ENCODE data around the gene TSBP1.
A peak's percentile ranks its signal among the peaks of the same experiment; 100 is the strongest.
"Not testable (repeated sequence)": the region's sequence is repeated elsewhere in the genome, so short reads cannot be mapped to it uniquely, and the experiment has no call there.

Gene TSBP1

GRCh38 chr6:32371229-32371628 lies 474 bp downstream of the TSBP1 start:
- no peak for DNase-seq

DNA sequence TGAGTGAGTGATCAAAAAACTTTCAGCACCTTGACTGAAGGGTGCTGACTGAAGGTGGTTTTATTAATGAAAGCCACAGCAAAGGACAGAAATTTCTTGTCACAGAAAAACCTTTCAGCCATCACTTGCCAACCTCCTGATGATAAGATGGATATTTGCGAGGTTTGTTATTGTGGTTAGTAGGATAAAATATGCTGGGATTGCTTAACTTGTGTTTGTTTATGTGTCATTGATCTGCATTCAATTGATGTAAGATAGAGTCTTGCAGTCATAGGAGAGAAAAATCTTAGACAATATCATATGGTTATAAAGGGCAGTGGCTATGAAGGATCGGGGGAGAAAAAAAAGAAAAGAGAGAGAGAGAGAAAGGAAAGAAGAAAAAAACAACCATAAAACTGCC lies 1.2 kb downstream of the TSBP1 start:
- no peak for DNase-seq

GRCh38 chr6:32369660-32370059 lies 2.0 kb downstream of the TSBP1 start:
- DNase-seq = no peak

DNA sequence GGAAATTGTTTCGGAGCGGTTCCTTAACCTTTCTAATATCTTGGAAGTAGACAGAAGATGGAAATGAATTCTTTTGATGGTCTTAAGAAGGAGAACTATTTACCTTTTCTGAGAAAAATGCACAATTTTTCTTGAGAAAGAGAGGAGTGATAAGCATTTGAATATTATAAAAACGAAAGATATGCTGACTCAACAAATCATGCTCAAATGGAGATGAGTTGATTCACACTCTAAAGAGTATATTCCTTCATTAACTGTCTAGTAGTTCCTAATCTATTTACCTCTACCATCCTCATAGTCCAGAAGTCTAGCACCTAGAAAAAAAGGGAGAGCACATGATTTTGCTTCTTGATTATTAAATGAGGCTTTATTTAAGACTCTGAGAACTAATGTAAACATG lies 4.1 kb downstream of the TSBP1 start:
- no peak for DNase-seq

GRCh38 chr6:32359225-32359624 lies 12.5 kb downstream of the TSBP1 start:
- not testable (repeated sequence) for DNase-seq

GRCh38 chr6:32358548-32358947 lies 13.2 kb downstream of the TSBP1 start:
- not testable (repeated sequence) for DNase-seq

- DNase-seq = no peak
These were observed 16.7 kb downstream of the TSBP1 start for GRCh38 chr6:32355018-32355417.

- no peak for DNase-seq
These were observed 18.4 kb downstream of the TSBP1 start for GRCh38 chr6:32353348-32353747.

GRCh38 chr6:32340242-32340641 lies 31.5 kb downstream of the TSBP1 start:
- DNase-seq = no peak

DNA sequence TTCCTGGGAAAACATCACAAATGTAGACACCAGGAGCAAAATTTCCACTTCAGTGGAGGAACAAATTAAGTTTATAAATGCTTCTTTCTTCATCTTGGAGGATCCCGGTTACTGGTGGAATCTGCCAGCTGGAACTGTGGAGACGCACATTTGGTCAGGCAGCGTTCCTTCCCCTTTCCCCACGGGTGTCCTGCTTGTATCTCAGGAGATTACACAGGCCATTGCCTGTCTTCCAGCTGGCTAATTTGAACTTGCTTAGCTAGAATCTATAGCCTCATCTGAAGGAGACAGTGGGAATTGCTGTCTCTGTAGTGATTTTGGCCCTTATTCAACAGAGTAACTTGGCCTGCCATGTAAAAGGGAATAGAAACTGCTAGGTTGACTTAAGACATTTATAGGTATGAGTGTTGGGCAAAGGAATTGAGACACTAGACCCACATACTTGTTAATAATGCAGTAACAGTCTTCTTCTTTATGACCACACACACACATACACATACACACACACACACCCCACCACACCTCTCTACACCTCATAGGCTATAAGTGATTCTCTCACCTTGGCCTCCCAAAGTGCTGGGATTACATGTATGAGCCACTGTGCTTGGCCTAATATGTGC lies 34.4 kb downstream of the TSBP1 start:
- no peak for DNase-seq

GRCh38 chr6:32332433-32332832 lies 39.3 kb downstream of the TSBP1 start:
- DNase-seq = no peak

GRCh38 chr6:32329141-32329540 lies 42.6 kb downstream of the TSBP1 start:
- DNase-seq = no peak

GRCh38 chr6:32327103-32327502 lies 44.6 kb downstream of the TSBP1 start:
- DNase-seq = peak; percentile 51

DNA sequence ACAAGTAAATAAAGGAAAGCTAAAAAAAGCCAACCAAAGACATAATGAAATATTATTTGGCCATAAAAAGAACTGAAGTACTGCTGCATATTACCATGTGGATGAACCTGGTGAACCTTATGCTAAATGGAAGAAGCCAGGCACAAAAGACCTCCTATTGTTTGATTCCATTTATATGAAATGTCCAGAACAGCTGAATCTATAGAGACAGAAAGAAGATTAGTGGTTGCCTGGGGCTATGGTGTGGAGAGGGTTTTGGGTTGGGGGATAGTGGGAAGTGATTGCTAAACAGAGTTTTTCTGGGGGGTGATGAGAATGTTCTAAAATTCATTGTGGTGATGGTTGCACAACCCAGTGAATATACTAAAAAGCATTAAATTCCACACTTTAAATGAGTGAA lies 53.2 kb downstream of the TSBP1 start:
- DNase-seq = peak; percentile 12

GRCh38 chr6:32317541-32317940 lies 54.2 kb downstream of the TSBP1 start:
- DNase-seq = peak; percentile 62

DNA sequence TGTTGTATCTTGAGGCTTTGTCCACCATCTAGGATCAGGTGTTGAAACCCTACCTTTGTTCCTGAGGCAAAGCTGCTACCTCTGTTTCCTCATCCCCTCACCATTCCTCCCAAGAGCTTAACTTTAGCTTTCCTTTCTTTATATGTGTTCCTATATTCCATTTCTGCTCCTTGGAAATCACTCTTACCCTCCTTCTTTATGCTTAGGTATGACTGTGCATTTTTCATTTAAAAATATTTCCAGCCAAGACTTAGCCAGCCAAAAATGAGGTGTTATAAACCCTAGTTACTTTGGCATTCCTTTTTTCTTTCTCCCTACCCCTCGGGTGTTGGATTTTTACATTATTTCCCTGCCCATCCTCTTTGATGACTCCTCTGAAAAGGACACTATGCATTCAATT lies 57.7 kb downstream of the TSBP1 start:
- DNase-seq = no peak

GRCh38 chr6:32298632-32299336 lies 72.9 kb downstream of the TSBP1 start:
- no peak for DNase-seq

DNA sequence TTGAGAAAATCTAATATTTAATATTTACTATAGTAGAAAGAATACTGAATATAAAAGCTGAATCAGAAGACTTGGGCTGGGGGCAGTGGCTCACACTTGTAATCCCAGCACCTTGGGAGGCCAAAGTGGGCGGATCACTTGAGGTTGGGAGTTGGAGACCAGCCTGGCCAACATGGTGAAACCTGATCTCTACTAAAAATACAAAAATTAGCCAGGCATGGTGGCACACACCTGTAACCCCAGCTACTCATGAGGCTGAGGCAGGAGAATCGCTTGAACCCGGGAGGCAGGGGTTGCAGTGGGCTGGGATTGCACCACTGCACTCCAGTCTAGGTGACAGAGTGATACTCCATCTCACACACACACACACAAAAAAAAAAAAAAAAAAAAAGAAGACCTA lies 76.7 kb downstream of the TSBP1 start:
- DNase-seq = not testable (repeated sequence)

- no peak for DNase-seq
These were observed 77.1 kb downstream of the TSBP1 start for GRCh38 chr6:32294566-32294965.

GRCh38 chr6:32293695-32294094 lies 78.0 kb downstream of the TSBP1 start:
- DNase-seq = no peak

DNA sequence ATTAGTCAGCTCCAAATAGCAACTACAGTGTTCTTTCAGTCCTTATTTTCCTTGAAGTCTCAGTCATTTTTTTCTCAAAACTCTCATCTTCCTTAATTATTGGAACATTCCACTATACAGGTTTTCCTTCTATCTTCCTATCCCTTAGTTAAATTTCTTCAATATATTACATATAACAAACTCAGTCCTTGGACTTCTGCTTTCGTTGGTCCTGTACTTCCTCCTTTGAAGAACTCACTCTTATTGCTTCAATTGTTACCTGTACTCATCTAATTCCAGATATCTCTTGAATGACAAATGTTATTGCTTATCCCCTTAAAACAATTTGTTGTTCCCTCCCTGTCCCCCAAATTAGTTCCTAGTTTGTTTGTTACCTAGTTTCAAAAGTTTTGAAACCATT lies 80.2 kb downstream of the TSBP1 start:
- peak; percentile 11 for DNase-seq

- no peak for DNase-seq
These were observed 80.7 kb downstream of the TSBP1 start for GRCh38 chr6:32290886-32291450.

DNA sequence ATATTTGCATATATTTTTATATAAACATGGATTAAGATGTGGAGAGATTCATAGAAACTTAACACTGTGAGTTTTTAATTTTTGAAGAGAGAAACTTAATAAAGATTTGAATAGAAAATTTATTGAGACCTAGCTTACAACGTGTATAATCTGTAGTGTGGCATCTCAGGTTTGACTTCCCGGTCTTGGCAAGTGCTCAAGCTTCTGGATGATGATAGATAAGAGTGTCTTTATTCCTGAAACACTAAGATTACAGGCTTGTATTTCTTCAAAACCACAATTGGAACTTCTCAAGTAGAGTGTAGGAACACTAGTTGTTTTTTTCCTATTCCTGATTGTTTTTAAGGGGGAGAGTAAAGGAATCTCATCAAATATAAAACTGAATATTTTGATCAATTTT lies 83.3 kb downstream of the TSBP1 start:
- peak; percentile 81 for DNase-seq

DNA sequence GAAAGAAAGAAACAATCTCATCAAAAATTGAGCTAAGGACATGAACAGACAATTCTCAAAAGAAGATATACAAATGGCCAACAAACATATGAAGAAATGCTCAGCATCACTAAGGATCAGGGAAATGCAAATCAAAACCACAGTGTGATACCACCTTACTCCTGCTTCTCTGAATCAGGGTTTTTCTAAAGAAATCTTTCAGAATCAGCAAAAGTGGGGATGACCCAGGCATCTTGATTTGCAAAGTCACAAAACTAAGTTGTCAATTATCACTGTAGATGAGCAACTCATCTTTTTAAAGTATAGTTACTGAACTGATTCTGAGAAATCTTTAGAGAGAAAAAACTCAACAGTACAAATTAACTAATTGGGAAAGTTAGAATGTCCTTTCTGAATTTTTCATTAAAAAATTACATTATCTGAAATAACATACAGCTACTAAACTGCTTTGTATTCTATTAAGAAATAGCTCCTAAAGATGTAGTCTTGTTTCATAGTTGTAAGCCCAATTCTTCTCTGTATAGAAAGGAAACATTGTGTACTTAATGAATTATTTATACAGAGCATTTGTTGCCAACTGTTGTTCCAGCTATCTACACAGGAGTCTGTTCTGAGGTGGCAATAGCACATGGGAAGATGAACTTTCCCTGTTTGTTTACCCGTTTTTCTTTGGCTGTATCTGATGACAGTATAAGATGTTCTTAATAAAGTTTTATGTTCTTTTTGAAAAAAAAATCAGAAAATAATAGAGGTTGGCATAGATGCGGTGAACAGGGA lies 97.7 kb downstream of the TSBP1 start:
- not testable (repeated sequence) for DNase-seq

All from hematopoietic multipotent progenitor cell treated with erythropoietin and hydrocortisone succinate and interleukin-3 and kit ligand, for 4 days (in vitro differentiated cells).